ENCODE measurements around the gene BRCC3. TPM values are rescaled to one million over a fixed set of nuclear protein-coding genes. Genes with fewer than 3 reads are reported as not detected.

The BRCC3 gene
- total RNA-seq, 2 donors from 2014 or later = 7.6 to 8.3 TPM

DNA sequence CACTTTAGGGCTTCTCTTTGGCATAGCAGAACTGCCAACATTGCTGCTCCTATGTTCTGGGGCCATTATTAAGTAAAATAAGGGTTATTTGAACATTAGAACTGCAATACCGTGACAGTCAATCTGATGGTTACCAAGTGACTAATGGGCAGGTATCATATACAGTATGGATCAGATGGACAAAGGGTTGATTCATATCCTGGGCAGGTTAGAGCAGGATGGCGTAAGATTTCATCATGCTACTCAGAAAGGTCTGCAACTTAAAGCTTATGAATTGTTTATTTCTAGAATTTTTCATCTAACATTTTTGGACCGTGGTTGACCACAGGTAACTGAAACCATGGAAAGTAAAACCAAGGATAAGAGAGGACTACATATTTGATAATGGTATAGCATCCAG lies 40.9 kb downstream of the BRCC3 start:
- H3K36me3 ChIP-seq = no peaks in the 10 kb centered on the region
- no peak for DNase-seq (ENCODE audit: low spot score)
- TF ChIP-seq, protein P1, sequence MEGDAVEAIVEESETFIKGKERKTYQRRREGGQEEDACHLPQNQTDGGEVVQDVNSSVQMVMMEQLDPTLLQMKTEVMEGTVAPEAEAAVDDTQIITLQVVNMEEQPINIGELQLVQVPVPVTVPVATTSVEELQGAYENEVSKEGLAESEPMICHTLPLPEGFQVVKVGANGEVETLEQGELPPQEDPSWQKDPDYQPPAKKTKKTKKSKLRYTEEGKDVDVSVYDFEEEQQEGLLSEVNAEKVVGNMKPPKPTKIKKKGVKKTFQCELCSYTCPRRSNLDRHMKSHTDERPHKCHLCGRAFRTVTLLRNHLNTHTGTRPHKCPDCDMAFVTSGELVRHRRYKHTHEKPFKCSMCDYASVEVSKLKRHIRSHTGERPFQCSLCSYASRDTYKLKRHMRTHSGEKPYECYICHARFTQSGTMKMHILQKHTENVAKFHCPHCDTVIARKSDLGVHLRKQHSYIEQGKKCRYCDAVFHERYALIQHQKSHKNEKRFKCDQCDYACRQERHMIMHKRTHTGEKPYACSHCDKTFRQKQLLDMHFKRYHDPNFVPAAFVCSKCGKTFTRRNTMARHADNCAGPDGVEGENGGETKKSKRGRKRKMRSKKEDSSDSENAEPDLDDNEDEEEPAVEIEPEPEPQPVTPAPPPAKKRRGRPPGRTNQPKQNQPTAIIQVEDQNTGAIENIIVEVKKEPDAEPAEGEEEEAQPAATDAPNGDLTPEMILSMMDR (IDR thresholded peaks at IDR 0.05) = no peak

DNA sequence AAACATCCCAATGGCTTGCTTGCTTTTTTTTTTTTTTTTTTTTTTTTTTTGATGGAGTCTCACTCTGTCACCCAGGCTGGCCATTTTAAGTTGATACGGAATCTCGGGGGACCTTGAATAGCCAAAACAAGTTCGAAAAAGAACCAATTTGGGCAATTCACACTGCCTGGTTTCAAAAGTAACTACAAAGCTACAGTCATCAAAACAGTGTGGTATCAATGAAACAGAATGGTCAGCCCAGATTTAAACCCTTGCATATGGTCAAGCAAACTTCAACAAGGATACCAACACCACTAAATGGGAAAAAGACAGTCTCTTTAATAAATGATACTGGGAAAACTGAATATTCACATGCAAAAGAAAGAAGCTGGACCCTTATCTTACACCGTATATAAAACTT lies 41.8 kb downstream of the BRCC3 start:
- TF ChIP-seq, protein P1 (IDR thresholded peaks at IDR 0.05) = no peak
- no peaks in the 10 kb centered on the region for H3K4me1 ChIP-seq
- no peaks in the 10 kb centered on the region for H3K9me3 ChIP-seq
- no peaks in the 10 kb centered on the region for H3K36me3 ChIP-seq
- no peak overlapping the region for H3K4me3 ChIP-seq
- no peak overlapping the region for H3K27ac ChIP-seq
- H3K27me3 ChIP-seq = no peaks in the 10 kb centered on the region
- no peak for DNase-seq (ENCODE audit: low spot score)

More for the DNA sequence above, 40.9 kb downstream of the BRCC3 start:
- no peak overlapping the region for H3K27ac ChIP-seq
- no peaks in the 10 kb centered on the region for H3K27me3 ChIP-seq
- no peaks in the 10 kb centered on the region for H3K4me1 ChIP-seq
- no peak overlapping the region for H3K4me3 ChIP-seq
- H3K9me3 ChIP-seq = no peaks in the 10 kb centered on the region

DNA sequence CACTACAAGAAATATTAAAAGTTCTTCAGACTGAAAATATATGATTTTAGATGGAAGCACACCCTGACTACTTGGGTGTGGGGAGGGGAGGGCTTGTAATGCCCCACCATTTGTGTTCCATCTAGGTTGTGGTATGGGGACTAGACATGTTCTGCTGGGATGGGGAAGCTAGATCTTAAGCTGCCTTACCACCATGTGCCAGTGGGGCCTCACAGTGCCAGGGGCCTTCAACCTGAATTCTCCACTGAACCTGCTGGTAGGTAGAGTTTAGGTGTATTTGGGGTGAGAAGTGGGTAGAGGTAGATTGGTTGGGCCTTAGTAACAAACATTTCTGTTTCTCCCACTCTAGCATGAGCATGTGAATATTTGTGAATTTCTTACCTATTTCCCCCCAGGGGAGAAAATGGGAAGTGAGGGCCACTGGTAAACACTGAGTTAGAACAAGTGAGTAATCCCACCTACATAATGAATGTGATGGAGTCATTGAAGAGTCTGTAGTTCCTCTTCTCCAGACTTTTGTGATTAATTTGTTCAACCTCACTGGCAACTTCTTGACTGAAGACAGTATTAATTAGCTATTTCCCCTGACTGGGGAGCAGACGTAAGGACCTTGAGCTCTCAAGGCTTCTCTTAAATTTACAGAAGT lies 44.0 kb downstream of the BRCC3 start:
- no peaks in the 10 kb centered on the region for H3K36me3 ChIP-seq
- no peaks in the 10 kb centered on the region for H3K9me3 ChIP-seq
- no peaks in the 10 kb centered on the region for H3K4me1 ChIP-seq
- no peak overlapping the region for H3K27ac ChIP-seq
- TF ChIP-seq, protein P1 (IDR thresholded peaks at IDR 0.05) = no peak
- no peaks in the 10 kb centered on the region for H3K27me3 ChIP-seq
- H3K4me3 ChIP-seq = no peak overlapping the region
- DNase-seq (ENCODE audit: low spot score) = no peak

DNA sequence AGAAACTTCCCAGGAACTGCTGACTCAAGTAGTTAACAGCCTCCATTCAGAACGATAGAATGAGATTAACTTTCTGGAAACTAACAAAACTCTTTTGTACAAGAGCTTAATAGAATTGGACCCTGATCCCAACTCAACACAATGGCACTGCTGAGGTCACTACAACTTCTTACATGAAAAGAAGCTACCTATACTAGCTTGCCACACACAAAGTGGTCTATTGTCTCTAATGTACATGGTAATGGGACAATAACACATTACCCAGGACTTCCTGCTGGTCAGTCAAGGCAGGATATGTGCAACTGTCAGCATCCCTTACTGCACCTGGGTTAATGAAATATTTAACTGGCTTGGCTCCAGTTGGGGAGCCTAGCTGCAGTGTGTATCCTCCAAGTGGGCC lies 56.2 kb downstream of the BRCC3 start:
- DNase-seq (ENCODE audit: low spot score) = no peak
- Histone ChIP-seq H3K9me3 (peaks cover 0 to 13% of the 10 kb centered on the region in 2 donors), H3K27me3 (no peaks in the 10 kb centered on the region), H3K4me1 (no peaks in the 10 kb centered on the region), H3K4me3 (no peak overlapping the region), H3K27ac (no peak overlapping the region), H3K36me3 (no peaks in the 10 kb centered on the region)
- TF ChIP-seq, protein P1 (IDR thresholded peaks at IDR 0.05) = no peak

DNA sequence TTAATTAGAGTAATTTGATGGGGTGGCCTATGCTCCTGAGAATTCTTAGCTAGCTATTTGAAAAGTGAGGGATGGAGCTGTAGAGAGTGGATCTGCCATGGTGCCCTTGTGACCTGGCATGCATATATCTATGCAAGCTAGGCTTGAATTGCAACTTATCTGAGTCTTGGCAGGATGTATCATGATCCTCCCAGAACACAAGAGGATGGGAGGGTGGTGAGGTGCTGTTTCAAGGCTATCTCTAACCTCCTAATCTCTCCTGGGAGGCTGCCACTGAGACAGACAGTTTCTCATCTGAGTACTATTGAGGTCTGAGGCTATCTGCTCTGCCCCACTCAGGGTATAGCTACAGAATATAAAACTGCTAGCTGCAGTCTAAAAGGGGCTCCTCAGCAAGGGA lies 56.6 kb downstream of the BRCC3 start:
- TF ChIP-seq, protein P1 (IDR thresholded peaks at IDR 0.05) = no peak
- H3K4me3 ChIP-seq = no peak overlapping the region
- DNase-seq (ENCODE audit: low spot score) = no peak
- H3K9me3 ChIP-seq = peaks cover 0 to 13% of the 10 kb centered on the region in 2 donors
- H3K4me1 ChIP-seq = no peaks in the 10 kb centered on the region
- H3K27me3 ChIP-seq = no peaks in the 10 kb centered on the region
- H3K27ac ChIP-seq = no peak overlapping the region
- no peaks in the 10 kb centered on the region for H3K36me3 ChIP-seq

DNA sequence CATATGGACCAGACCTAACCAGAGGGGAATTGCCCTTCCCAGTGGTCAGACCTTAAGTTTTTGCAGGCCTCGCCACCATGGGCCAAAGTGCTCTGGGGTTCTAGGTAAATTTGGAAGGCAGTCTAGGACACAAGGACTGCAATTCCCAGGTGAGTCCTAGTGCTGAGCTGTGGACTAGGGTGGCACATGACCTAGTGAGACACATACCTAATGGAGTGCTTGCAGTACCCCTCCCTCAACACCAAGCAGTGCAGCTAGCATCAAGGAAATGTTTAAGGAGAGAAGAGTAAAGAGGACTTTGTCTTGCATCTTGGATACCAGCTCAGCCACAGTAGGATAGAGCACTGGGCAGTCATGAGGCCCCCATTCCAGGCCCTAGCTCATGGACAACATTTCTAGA lies 60.8 kb downstream of the BRCC3 start:
- no peak for DNase-seq (ENCODE audit: low spot score)
- TF ChIP-seq, protein P1 (IDR thresholded peaks at IDR 0.05) = no peak
- Histone ChIP-seq H3K36me3 (no peaks in the 10 kb centered on the region), H3K9me3 (peaks cover 0 to 13% of the 10 kb centered on the region in 2 donors), H3K27ac (no peak overlapping the region), H3K4me3 (no peak overlapping the region), H3K4me1 (no peaks in the 10 kb centered on the region), H3K27me3 (no peaks in the 10 kb centered on the region)
